Left lung (tissue), 10 donors: ENCODE results near the gene MYO1G. TPM values are rescaled to one million over a fixed set of nuclear protein-coding genes. Genes with fewer than 3 reads are reported as not detected.

Experiments used
- ATAC-seq: fragments of 200-7000 bp; cut with Tn5 transposase; one replicate; pipeline ENCODE4 v1.9.1; 2020; ENCODE audit warnings: moderate library complexity
- DNase-seq, 4 donors: peaks; one replicate each; pipeline ENCODE4 v3.0.0-alpha.2; 2013 to 2020
- H3K27ac ChIP-seq, 2 donors: fragments of 200-600 bp; sonication (generic) in 1 of 2; one replicate each; pipeline versions ENCODE4 v1.5.0 to v1.8.0; 2020 to 2021
- H3K27me3 ChIP-seq, 2 donors: fragments of 200-600 bp; sonication (generic) in 1 of 2; one replicate each; pipeline versions ENCODE4 v1.5.0 to v1.8.0; 2020 to 2021
- H3K36me3 ChIP-seq, 2 donors: fragments of 200-600 bp; sonication (generic) in 1 of 2; one replicate each; pipeline versions ENCODE4 v1.5.0 to v1.8.0; 2020 to 2021
- H3K4me1 ChIP-seq, 2 donors: fragments of 200-600 bp; one replicate each; pipeline ENCODE4 v1.8.0; 2021
- H3K4me3 ChIP-seq, 2 donors: fragments of 200-600 bp; sonication (generic) in 1 of 2; one replicate each; pipeline versions ENCODE4 v1.5.0 to v1.8.0; 2020 to 2021; ENCODE audit warnings: mild to moderate bottlenecking in 1 of 2
- H3K9me3 ChIP-seq, 2 donors: fragments of 200-600 bp; sonication (generic) in 1 of 2; one replicate each; pipeline versions ENCODE4 v1.5.0 to v1.8.0; 2020 to 2021
- intact Hi-C, 2 donors: fragments of 100-400 bp; cut with DNase I; formaldehyde crosslinking; loops; one replicate each; pipeline versions ENCODE4 v1.11.2 to v1.14.2; 2022
- polyA plus RNA-seq, 6 donors: library from polyadenylated mRNA; unstranded; fragments of 120-200 nt; gene quantifications; one replicate each; pipeline ENCODE4 v1.2.1, GENCODE V29; 2013; ENCODE audit not compliant: insufficient read length in 6 of 6
- total RNA-seq, 2 donors: library from RNA; stranded (reverse); fragmentation: NEBNext Ultra II Directional; extraction: Animal tissue kit (Norgen Biotek cat#: 25700); gene quantifications; one replicate each; pipeline ENCODE4 v1.2.1, GENCODE V29; 2021
- TF ChIP-seq, protein P1 (sequence below), 2 donors: fragments of 200-600 bp; sonication (generic) in 1 of 2; IDR thresholded peaks; one replicate each; pipeline versions ENCODE4 v1.5.0 to v1.8.0; 2021; ENCODE audit warnings: antibody characterized with exemption in 2 of 2
- donor health status: DM: no; HTN: yes; CAD: no.
- donor health status: DM: no; HTN: no; CAD: no.

The MYO1G gene
- total and polyA plus RNA-seq, 8 donors, result 1.1 to 40.9 (median 1.6) TPM

DNA sequence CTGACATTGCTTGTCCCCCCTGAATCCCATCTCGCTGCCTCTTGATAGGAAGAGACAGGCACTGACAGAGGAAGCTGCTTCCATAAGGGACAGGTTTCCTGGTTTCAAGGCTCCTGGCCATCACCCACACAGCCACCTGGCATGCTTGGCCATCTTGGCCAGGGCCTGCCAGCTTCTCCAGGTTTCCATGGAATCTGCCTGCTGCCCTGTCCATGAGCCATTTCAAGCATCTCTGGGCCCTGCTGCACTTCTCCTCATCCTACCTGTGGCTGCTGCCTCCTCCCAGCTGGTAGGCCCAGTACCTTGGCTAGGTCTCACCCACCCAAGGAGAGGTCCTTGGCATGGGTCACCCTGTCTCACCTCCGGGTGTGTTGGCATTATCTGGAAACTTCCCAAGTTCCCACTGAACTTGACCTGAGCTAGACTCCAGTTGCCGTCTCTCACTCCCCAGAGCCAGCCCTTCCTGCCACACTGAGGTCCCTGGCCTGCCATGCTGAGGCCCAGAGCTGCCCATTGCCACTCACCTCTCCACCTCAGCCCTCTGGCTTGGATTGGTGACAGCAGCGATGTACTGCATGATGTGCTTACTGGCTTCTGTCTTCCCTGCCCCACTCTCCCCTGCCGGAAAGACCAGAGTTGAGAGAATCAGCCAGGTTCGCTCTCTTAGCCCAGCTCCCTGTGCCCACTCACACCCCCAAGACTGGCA is 2.6 kb downstream of the MYO1G start:
- Histone ChIP-seq H3K27ac (no peak overlapping the region), H3K27me3 (no peaks in the 10 kb centered on the region), H3K36me3 (peaks cover 0 to 62% of the 10 kb centered on the region in 2 donors), H3K9me3 (no peaks in the 10 kb centered on the region), H3K4me3 (peak overlapping the region in 1 of 2 donors; percentile 63), H3K4me1 (peaks cover 27 to 74% of the 10 kb centered on the region in 2 donors)
- no peak for DNase-seq
- no peak for ATAC-seq
- TF ChIP-seq, protein P1, sequence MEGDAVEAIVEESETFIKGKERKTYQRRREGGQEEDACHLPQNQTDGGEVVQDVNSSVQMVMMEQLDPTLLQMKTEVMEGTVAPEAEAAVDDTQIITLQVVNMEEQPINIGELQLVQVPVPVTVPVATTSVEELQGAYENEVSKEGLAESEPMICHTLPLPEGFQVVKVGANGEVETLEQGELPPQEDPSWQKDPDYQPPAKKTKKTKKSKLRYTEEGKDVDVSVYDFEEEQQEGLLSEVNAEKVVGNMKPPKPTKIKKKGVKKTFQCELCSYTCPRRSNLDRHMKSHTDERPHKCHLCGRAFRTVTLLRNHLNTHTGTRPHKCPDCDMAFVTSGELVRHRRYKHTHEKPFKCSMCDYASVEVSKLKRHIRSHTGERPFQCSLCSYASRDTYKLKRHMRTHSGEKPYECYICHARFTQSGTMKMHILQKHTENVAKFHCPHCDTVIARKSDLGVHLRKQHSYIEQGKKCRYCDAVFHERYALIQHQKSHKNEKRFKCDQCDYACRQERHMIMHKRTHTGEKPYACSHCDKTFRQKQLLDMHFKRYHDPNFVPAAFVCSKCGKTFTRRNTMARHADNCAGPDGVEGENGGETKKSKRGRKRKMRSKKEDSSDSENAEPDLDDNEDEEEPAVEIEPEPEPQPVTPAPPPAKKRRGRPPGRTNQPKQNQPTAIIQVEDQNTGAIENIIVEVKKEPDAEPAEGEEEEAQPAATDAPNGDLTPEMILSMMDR (IDR thresholded peaks at IDR 0.05), result no peak
- intact Hi-C loops, result no loop called here

DNA sequence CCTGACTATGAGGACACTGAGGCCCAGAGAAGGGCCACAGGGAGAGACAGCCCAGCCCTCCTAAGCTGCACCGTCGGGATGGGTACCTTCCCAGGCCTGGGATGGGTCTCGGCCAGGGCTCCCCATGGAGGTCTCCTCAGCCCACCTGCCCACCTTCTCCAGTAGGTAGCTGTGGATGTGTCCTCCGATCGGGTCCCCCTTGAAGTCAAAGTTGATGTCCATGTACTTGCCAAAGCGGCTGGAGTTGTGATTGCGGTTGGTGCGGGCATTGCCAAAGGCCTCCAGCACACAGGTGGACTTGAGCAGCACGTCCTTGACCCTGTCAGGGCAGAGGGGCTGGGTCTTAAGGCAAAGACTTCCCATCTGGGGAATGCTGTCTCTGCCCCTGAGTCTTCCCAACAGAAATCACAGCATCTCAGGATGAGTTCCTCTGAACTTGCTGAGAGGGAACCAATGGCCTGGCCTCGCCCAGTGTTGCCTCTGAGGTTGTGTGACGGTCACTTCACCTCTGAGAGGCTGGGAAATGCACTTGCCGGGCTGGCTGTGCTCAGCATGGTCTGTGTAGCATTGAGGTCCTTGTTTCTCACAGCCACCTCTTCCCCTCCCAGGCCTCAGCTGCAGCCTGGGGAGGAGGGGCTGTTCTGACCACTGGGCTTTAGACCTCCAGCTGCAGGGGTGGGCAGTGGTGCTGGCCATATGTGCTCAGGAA is 3.3 kb downstream of the MYO1G start:
- TF ChIP-seq, protein P1 (IDR thresholded peaks at IDR 0.05), result no peak
- ATAC-seq, result no peak
- intact Hi-C loops, result no loop called here
- H3K36me3 ChIP-seq, result peaks cover 0 to 66% of the 10 kb centered on the region in 2 donors
- H3K27me3 ChIP-seq, result no peaks in the 10 kb centered on the region
- no peak overlapping the region for H3K4me3 ChIP-seq
- peaks cover 21 to 67% of the 10 kb centered on the region in 2 donors for H3K4me1 ChIP-seq
- no peak for DNase-seq
- H3K27ac ChIP-seq, result no peak overlapping the region
- H3K9me3 ChIP-seq, result no peaks in the 10 kb centered on the region

DNA sequence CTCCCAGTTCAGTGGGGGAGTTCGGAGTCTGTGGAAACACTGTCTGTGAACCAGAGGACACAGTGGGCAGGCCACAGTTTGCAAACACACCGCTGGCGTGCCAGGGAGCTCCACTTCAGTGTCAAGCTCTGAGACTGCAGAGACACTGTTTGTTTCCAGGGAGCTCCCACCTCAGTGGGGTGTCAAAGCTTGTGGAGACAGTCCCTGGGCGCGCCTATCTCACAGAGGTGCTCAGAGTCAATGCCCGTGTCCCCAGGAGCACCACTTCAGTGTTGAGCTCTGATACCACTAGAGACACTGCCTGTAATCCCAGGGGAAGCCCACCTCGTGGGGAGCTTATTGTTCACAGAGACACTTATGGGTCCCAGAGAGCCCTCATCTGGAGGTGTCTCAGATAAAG is 4.3 kb downstream of the MYO1G start:
- intact Hi-C loops, result no loop called here
- H3K4me3 ChIP-seq, result no peak overlapping the region
- TF ChIP-seq, protein P1 (IDR thresholded peaks at IDR 0.05), result no peak
- H3K27me3 ChIP-seq, result no peaks in the 10 kb centered on the region
- ATAC-seq (no peak), DNase-seq (no peak)
- H3K4me1 ChIP-seq, result peaks cover 13 to 58% of the 10 kb centered on the region in 2 donors
- H3K27ac ChIP-seq, result no peak overlapping the region
- H3K36me3 ChIP-seq, result peaks cover 0 to 75% of the 10 kb centered on the region in 2 donors
- no peaks in the 10 kb centered on the region for H3K9me3 ChIP-seq

DNA sequence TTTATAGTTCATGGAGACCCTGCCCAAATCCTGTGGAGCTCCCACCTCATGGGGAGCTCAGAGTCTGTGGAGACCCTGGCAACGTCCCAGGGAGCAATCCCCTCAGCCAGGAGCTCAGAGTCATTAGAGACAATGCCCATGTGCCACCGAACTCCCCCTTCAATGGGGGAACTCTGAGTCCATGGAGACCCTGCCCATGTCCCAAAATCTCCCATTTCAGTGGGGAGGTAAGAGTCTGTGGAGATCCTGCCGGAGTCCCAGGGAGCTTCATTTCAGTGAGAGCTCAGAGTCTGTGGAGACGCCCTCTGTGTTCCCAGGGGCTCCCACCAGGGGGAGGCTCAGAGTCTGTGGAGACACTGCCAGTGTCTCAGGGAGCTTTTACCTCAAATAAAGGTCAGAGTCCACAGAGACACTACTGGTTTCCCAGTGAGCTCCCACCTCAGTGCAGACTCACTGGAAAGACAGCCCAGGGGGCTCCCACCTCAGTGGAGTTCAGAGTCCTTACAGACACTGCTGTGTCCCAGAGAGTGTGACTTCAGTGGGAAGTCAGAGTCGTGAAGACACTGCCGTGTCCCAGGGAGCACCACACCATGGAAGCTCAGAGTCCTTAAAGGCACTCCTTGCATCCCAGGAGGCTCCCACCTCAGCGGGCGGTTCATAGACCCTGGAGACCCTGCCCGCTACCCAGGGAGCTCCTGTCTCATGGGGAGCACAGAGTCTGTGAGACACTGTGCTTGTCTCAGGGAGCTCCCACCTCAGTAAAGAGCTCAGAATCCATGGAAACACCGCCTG is 5.0 kb downstream of the MYO1G start:
- ATAC-seq (peak; percentile 50), DNase-seq (peak in 1 of 4 donors; percentile 75)
- TF ChIP-seq, protein P1 (IDR thresholded peaks at IDR 0.05), result peak in 1 of 2 donors; percentile 60
- no peaks in the 10 kb centered on the region for H3K27me3 ChIP-seq
- no peaks in the 10 kb centered on the region for H3K9me3 ChIP-seq
- peaks cover 0 to 83% of the 10 kb centered on the region in 2 donors for H3K36me3 ChIP-seq
- intact Hi-C loops, result no loop called here
- no peak overlapping the region for H3K27ac ChIP-seq
- peaks cover 6 to 50% of the 10 kb centered on the region in 2 donors for H3K4me1 ChIP-seq
- H3K4me3 ChIP-seq, result no peak overlapping the region
